HG02610 (cell line): ENCODE measurements around the gene MAP2K1.
"Not testable (repeated sequence)": the region's sequence is repeated elsewhere in the genome, so short reads cannot be mapped to it uniquely, and the experiment has no call there.

Experiments used
- ATAC-seq: cut with Tn5 transposase; IDR thresholded peaks from one replicate; pipeline ENCODE4 v1.9.1; 2021; ENCODE audit warnings: mild to moderate bottlenecking, moderate library complexity; ENCODE audit not compliant: unreplicated experiment

The MAP2K1 gene

GRCh38 chr15:66472176-66472999, 85.7 kb downstream of the MAP2K1 start:
- peak; percentile 76 for ATAC-seq

DNA sequence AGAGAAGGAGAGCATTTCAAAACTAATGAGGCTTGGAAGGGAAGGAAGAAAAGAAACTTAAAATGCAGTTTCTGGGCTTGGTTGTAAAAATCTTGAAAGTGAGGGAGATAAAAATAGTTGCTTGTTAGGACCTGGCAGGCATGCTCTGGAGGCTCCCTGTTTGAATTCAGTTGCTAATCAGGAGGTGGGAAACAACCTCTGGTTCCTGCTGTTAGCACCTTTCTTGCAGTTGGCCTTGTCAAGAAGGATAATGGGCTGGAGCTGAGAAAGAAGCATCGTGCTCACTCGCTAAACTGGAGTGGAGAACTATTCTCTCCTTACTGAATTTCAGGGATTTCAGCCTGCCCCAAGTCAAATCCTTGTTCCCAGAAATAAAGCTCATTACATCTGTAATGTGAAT, 87.4 kb downstream of the MAP2K1 start:
- no peak for ATAC-seq

GRCh38 chr15:66474963-66475362, 88.3 kb downstream of the MAP2K1 start:
- no peak for ATAC-seq

DNA sequence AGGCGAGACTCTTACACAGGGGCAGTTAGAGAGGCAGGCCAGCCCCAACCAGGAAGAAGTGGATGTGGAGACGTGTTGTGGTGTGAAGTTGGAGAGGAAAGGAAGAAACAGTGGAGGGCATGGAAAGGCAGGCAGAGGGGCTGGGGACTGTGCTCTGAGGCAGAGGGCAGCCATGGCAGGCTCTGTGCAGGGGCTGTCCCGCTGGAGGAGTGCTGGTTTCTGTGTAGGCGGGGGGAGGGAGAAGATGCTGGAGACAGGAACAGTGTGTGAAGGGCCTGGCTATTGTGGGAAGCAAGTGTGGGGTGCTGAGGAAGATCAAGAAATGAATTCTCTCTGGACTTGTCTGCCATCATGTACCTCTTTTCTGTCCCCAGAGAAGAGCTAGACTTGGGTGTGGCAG, 89.8 kb downstream of the MAP2K1 start:
- ATAC-seq = no peak

- no peak for ATAC-seq
Observed at GRCh38 chr15:66477011-66477410, 90.3 kb downstream of the MAP2K1 start.

GRCh38 chr15:66480267-66480666, 93.6 kb downstream of the MAP2K1 start:
- no peak for ATAC-seq

GRCh38 chr15:66481107-66481856, 94.6 kb downstream of the MAP2K1 start:
- no peak for ATAC-seq

GRCh38 chr15:66482539-66482938, 95.8 kb downstream of the MAP2K1 start:
- ATAC-seq = no peak

DNA sequence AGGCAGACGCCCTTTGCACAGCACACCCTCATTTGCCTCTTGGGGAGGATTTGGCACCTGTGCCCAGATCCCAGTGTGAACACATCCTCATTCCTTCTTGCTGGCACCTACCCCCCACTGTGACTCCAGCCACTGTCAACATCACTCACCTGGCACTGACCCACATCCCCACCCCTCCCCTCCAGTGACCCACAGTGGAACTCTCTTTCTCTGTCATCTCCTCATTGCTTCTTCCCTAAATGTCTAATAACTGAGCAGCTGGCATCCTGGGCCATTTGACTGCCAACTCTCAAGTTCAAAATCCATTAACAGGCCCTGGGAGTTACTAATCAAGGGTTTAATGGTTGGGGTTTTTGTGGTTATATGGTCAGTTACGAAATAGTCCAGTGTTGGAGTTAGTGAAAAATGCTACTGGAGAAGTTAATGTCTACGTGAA, 96.4 kb downstream of the MAP2K1 start:
- ATAC-seq = no peak

DNA sequence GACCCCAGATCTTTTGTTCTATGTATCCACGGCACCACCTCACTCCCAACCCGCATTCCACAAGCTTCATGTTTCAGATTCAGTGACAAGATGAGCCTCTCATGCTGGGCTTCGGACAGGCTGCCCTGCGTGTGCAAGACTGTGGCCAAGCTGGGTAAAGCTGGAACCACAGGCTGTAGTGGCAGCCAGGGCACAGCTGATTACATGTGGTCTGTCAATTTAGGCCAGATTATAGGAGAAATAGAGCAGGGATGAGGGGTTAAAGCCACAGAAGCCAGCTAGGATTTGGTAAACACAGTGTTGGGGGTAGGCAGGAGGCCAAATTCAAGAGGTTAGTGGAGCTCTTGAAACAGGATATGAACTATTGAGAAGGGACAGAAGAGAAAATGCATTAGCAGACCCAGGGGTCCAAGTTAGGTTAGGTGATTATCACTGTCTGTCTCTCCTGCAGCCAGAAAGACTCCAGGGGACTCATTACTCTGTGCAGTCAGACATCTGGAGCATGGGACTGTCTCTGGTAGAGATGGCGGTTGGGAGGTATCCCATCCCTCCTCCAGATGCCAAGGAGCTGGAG, 97.9 kb downstream of the MAP2K1 start:
- no peak for ATAC-seq

- no peak for ATAC-seq
Observed at GRCh38 chr15:66486887-66487286, 100.2 kb downstream of the MAP2K1 start.

- no peak for ATAC-seq
Observed at GRCh38 chr15:66488525-66488924, 101.8 kb downstream of the MAP2K1 start.

DNA sequence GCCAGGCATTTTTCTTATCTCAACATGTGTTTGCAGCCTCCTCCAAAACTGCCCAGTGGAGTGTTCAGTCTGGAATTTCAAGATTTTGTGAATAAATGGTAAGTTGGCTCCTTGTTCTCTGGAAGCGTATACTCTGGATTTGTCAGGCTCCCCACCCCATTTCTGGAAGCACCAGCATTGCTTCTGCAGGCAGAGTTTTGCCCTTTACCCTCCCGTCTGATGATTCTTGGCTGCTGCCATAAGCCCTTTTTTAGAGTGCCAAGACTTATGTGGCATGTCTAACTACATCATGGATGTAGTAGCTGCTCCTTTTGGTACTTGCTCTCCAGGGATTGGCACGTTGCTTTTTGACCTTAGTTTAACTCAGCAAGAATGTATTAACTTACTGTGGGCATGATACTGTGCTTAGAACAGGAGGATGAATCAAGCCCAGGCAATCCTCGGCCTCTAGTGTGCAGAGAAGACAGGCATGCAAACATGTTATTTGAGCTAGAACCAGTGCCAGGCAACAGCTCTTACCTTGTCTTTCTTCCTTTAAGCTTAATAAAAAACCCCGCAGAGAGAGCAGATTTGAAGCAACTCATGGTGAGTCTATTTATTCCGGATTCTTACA, 102.6 kb downstream of the MAP2K1 start:
- ATAC-seq = no peak

GRCh38 chr15:66491846-66492245, 105.1 kb downstream of the MAP2K1 start:
- no peak for ATAC-seq

DNA sequence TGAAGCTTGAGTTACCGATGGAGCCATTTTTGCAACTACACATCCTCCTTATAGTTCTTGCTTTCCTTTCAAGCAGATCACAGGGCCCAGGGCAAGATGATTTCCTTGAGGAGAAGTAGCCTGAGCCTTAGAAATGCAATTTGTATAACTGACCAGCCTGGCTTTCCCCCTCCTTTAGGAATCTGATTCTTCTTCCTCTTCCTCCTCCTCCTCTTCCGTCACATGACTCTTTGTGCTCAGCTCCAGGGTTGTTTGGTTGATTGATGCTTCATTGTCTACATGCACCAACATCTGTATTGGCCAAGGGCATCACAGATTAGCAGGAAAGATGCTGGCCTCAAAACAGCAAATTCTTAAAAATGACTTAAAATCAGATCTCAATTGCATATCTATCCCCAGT, 107.5 kb downstream of the MAP2K1 start:
- ATAC-seq = no peak

- peak; percentile 7 for ATAC-seq
Observed at GRCh38 chr15:66496951-66497501, 110.3 kb downstream of the MAP2K1 start.

DNA sequence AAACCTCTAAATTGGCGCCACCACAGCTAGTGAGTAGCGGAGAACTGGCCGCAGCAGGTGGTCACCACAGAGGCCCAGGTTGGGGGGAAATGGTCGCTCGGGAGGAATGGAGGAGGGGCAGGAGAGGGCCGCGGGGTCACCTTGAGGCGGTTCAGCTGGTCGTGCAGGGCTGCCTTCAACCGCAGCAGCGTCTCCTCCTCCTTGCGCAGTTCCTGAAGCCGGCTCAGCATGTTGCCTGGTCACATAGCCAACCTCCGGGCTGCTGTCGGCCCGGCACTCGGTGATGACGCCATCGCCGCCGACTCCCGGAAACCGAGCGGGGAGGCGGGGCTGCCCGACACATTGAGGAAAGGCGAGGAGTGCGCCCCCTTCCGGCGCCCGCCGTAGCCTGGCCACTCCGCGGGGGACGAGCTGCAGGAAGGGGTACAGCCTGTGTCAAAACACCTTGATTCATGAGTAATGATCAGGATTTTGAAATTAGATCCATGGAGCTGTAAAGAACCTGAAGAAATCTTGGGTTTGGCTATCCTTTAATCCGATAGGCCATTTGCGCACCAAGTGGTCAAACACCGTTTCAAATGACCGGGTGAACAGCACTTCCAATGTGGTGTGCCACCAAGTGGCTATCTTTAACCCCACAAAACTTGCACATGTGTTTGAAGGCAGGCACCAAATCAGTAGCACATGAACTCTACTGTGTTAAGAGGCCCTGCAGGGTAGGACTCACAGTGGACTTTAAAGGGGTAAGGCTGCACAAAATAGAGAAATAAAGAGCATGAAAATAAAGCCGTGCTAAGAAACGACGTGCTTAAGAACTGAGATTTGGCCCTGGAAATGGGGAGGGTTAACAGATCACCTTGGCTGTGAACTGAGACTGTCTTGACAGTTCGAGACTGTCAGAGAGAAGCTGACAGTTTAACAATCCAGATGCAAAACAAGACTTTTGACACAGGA, 111.1 kb downstream of the MAP2K1 start, which contains the start of gene SNAPC5:
Gene SNAPC5 (minus strand): TSS at position 261 of the 954 bp plus-strand sequence. CDS start 31 bp downstream, at position 230.
- peak; percentile 91 for ATAC-seq

DNA sequence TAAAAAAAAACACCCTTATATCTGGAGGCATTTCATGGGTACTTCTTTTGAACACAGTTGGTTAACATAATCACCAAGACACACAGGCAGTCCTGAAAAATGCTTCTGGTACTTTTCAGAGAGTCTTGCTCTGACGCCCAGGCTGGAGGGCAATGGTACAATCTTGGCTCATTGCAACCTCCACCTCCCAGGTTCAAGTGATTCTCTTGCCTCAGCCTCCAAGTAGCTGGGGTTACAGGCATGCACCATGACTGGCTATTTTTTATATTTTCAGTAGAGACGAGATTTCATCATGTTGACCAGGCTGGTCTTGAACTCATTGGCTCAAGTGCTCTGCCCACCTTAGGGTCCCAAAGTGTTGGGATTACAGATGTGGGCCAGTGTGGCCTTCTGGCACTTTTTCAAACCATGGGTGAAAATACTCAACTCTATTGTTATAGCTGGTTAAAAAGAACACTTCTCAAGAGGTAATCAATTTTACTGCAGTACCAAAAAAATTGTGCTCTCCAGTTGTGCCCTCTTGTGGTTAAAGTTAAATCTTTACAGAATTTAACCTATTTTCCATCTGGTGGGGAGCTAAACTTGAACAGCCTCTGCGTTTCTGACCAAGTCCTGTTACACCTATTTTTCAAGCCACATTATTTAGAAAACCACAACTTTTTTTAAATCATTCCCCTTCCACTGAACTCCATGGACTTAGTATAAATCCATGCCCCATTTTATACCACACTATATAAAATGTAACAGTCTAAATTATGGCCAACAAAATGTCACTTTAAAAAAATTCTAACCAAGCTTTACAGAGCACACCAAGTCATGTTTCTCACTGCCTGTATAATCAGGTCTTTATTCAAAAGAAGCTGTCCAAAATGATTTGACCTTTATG, 112.0 kb downstream of the MAP2K1 start:
- ATAC-seq = no peak

DNA sequence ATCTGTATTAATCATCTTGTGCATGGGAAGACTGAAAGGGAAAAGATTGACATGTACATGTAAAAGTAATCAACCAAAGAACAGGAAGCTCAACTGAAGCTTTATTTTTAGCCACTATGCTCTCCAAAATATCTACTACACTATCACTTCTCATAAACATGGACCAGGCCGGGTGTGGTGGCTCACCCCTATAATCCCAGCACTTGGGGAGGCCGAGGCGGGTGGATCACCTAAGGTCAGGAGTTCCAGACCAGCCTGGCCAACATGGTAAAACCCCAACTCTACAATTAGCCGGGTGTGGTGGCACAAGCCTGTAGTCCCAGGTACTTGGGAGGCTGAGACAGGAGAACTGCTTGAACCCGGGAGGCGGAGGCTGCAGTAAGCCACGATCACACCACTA, 113.6 kb downstream of the MAP2K1 start:
- not testable (repeated sequence) for ATAC-seq
